Measurements from ENCODE around the gene USP25. TPM values are rescaled to one million over a fixed set of nuclear protein-coding genes. Genes with fewer than 3 reads are reported as not detected.

Gene USP25
- total RNA-seq, 6 experiments from 2014 or later: 14.7 to 22.7 (median 18.7) TPM

DNA sequence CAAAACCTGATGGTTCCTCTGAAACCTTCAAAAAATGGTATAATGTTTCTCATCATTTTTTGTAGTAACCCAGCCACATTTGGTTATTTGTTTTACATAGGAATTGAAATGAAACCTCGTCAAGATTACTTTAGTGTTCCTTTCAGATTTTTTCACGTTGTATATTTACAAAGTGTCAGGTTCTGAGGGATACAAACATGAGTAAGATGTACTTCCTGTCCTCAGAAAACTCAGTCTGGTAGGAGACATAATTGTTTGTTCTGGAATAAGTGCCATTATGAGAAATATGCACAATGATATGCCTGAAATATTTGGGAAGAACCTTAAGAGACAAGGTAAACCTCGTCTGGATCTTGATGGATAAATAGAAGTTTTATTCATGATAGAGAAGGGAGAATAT, 145.5 kb downstream of the USP25 start:
- H3K27me3 ChIP-seq: no peaks in the 10 kb centered on the region
- no peak overlapping the region for H3K27ac ChIP-seq
- intact Hi-C loops (cut with DNase I): no loop called here
- peaks cover 6 to 32% (median 12%) of the 10 kb centered on the region in 4 donors for H3K36me3 ChIP-seq
- ATAC-seq (no peak), DNase-seq (no peak)
- WGBS (ENCODE audit: insufficient coverage, low coverage, low lambda C conversion rate, missing lambda C conversion rate): 94% methylated on average over 3 of the region's 3 CpGs
- no peak overlapping the region for H3K4me3 ChIP-seq
- no peak for TF ChIP-seq POLR2A (IDR thresholded peaks at IDR 0.05)
- TF ChIP-seq, protein P1, sequence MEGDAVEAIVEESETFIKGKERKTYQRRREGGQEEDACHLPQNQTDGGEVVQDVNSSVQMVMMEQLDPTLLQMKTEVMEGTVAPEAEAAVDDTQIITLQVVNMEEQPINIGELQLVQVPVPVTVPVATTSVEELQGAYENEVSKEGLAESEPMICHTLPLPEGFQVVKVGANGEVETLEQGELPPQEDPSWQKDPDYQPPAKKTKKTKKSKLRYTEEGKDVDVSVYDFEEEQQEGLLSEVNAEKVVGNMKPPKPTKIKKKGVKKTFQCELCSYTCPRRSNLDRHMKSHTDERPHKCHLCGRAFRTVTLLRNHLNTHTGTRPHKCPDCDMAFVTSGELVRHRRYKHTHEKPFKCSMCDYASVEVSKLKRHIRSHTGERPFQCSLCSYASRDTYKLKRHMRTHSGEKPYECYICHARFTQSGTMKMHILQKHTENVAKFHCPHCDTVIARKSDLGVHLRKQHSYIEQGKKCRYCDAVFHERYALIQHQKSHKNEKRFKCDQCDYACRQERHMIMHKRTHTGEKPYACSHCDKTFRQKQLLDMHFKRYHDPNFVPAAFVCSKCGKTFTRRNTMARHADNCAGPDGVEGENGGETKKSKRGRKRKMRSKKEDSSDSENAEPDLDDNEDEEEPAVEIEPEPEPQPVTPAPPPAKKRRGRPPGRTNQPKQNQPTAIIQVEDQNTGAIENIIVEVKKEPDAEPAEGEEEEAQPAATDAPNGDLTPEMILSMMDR (IDR thresholded peaks at IDR 0.05): no peak
- no peaks in the 10 kb centered on the region for H3K4me1 ChIP-seq
- no peaks in the 10 kb centered on the region for H3K9me3 ChIP-seq

DNA sequence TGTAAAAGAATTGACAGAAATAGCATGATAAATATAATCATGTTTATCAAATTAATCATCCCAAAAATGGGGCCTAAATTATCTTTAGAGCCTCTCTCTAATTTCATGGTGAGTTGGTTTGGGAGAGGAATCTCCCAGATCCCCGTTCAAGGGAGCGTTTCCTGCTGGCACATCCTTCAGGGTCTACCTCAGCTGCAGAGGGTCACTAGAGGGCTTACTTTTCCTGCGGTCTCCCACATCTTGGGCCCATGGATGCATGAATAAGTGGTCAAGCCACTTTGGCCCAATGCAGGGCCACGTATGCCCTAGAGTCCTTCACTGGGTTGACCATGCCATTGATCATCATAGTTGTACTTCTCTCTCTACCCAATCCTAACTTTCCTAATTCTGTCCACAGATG, 164.1 kb downstream of the USP25 start:
- no peaks in the 10 kb centered on the region for H3K27me3 ChIP-seq
- H3K27ac ChIP-seq: no peak overlapping the region
- H3K9me3 ChIP-seq: no peaks in the 10 kb centered on the region
- H3K4me1 ChIP-seq: no peaks in the 10 kb centered on the region
- intact Hi-C loops (cut with DNase I): no loop called here
- DNase-seq: no peak
- peak in 1 of 4 donors; percentile 14 for ATAC-seq
- 56% methylated on average over 3 of the region's 4 CpGs for WGBS (ENCODE audit: insufficient coverage, low coverage, low lambda C conversion rate, missing lambda C conversion rate)
- TF ChIP-seq POLR2A (IDR thresholded peaks at IDR 0.05): no peak
- TF ChIP-seq, protein P1 (IDR thresholded peaks at IDR 0.05): no peak
- H3K36me3 ChIP-seq: no peaks in the 10 kb centered on the region
- H3K4me3 ChIP-seq: no peak overlapping the region

DNA sequence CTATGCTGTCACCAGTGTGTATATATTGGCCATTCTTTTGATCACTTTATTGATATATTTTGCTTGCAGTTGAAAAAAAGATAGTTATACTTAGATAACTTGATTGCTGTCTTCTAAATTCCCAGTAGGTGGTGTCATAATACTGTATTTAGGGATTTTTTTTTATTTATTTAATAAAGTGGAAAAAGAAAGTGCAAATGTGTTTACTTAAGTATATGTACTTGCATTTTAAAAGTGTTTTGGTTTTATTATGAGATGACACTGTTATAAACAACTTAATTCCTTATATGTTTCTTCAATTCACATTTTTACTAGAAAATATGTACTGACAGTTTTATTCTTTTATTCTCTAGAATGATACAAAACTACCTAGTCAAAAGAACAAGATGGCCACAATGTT, 164.8 kb downstream of the USP25 start:
- no peak overlapping the region for H3K4me3 ChIP-seq
- no peak for DNase-seq
- intact Hi-C loops (cut with DNase I): no loop called here
- no peaks in the 10 kb centered on the region for H3K4me1 ChIP-seq
- peak; percentile 32 to 65 (median 46) for ATAC-seq
- H3K36me3 ChIP-seq: no peaks in the 10 kb centered on the region
- no peak overlapping the region for H3K27ac ChIP-seq
- H3K27me3 ChIP-seq: no peaks in the 10 kb centered on the region
- H3K9me3 ChIP-seq: no peaks in the 10 kb centered on the region
- TF ChIP-seq POLR2A (IDR thresholded peaks at IDR 0.05): no peak
- TF ChIP-seq, protein P1 (IDR thresholded peaks at IDR 0.05): peak in 3 of 4 donors; percentile 47 to 48 (median 47)

DNA sequence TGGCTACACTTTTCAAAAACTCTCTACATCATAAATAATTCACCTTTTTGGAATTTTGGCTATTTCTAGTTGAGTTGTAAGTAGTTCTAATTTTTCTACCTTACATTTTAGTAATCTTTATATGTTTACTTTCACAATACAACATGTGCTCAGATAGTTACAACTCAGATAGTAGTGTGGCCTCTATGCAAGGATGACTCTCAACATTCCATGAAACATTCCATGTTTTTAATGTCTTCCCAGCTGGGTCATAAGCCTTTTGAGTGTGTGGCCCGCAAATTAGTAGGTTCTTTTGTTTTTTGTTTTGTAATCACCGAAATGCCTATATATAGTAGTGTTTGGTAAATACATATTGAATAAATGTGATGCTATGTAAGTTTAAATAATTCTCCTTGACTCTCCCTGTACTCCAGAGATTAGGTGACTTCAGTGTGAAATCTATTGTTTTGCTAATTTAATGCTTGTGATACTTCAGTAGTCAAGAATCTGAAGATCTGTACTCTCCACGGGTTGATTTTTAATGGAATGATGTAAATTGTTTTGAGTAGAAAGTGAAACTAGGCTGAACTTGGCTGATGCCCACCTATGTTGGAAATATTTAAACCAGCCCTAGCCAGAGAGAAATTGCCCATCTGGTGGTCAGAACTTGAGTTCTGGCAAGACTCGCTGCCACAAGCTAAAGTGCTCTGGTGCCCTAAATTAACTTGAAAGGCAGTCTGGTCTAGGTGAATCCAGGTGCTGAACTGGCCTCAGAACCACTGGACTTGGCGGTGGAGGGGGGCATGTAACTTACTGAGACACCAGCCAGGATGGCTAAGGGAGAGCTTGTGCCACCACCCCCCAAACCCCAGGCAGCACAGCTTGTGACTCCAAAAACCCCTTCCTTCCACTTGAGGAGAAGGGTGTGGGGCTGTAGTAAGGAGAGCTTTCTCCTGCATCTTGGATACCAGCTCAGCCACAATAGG, 165.6 kb downstream of the USP25 start:
- no peak overlapping the region for H3K27ac ChIP-seq
- no peaks in the 10 kb centered on the region for H3K9me3 ChIP-seq
- 62% methylated on average over 4 of the region's 5 CpGs for WGBS (ENCODE audit: insufficient coverage, low coverage, low lambda C conversion rate, missing lambda C conversion rate)
- peak in 1 of 4 donors; percentile 25 for ATAC-seq
- no peak for DNase-seq
- H3K4me1 ChIP-seq: no peaks in the 10 kb centered on the region
- H3K4me3 ChIP-seq: no peak overlapping the region
- intact Hi-C loops (cut with DNase I): no loop called here
- H3K36me3 ChIP-seq: no peaks in the 10 kb centered on the region
- H3K27me3 ChIP-seq: no peaks in the 10 kb centered on the region
- no peak for TF ChIP-seq POLR2A (IDR thresholded peaks at IDR 0.05)
- TF ChIP-seq, protein P1 (IDR thresholded peaks at IDR 0.05): no peak
